HS-27A (cell line): Measurements from ENCODE around the gene LTK.

Experiments used
- DNase-seq: peaks from one replicate; pipeline ENCODE4 v3.0.0-alpha.2; 2012; ENCODE audit warnings: low read depth, missing footprints

LTK gene

DNA sequence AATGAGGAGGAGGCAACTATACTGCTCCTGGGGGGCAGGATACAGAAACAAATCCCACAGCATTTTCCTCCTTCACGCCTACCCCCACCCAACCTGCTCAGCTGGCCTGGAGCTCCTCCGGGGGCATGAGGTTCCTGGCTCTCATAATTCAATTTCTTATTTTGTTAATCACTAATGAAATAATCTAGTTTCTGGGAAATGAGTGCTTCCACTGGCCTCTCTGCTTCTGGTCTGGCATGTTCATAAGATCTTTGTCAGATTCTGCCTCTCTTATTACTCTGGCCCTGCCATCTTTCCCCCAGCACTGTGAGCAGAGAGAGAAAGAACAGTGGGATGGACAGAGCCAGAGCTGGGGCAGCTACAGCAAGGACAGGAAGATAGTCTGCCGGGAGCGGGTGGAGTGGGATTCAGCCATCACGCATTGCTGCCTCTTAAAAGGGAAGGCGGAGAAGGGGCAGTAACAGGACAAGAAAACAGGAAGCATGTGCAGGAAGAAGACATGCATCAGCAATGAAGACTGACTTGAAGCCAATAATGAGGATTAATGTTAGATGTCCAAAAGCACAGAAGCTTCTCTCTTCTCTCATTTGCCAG lies 16.8 kb upstream of the LTK start:
- no peak for DNase-seq

DNA sequence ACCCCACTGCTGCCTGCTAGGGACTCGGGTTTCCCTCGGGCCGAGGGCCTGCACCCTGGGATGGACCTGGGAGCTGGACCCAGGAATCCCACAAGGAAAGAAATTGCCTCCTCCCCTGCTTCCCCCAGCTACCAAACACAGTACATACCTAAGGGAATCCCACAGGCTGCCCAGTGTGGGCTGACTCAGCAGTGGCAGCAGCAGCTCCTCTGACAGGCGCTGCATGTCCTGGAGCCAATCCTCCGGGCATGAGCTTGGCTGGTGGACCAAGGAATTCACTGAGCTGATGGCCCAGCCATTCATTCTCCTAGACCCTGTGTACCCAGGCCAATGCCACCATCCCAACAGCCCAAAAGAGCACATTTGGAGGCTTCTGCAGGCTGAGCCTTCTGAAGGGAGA lies 9.5 kb upstream of the LTK start:
- no peak for DNase-seq

DNA sequence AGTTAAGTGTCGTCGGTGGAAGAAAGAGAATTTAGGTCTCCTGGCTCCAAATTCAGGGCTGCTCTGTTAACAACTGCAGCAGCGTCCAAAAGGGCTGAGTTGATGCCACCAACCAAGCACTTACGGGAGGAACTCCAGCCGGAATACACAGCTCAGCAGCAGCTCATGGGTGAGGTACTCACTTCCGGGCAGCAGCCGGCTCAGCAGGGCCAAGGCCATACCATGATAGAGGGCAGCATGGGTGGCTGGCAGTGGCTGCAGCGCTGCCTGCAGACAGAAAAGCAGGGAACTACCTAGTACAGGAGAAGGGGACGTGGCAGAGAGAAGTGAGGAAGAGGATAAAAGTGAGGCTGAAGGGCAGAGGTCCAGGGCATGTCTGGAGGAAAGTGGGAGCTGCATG lies 8.0 kb upstream of the LTK start:
- no peak for DNase-seq

- no peak for DNase-seq
These were observed 7.0 kb upstream of the LTK start for GRCh38 chr15:41520636-41521035.

GRCh38 chr15:41517895-41518449 lies 4.3 kb upstream of the LTK start:
- DNase-seq, result no peak

- DNase-seq, result no peak
These were observed 604 bp downstream of the LTK start for GRCh38 chr15:41512940-41513505.

- DNase-seq, result no peak
These were observed 1.1 kb downstream of the LTK start for GRCh38 chr15:41512512-41512939.

GRCh38 chr15:41511899-41512369 lies 1.7 kb downstream of the LTK start:
- no peak for DNase-seq

DNA sequence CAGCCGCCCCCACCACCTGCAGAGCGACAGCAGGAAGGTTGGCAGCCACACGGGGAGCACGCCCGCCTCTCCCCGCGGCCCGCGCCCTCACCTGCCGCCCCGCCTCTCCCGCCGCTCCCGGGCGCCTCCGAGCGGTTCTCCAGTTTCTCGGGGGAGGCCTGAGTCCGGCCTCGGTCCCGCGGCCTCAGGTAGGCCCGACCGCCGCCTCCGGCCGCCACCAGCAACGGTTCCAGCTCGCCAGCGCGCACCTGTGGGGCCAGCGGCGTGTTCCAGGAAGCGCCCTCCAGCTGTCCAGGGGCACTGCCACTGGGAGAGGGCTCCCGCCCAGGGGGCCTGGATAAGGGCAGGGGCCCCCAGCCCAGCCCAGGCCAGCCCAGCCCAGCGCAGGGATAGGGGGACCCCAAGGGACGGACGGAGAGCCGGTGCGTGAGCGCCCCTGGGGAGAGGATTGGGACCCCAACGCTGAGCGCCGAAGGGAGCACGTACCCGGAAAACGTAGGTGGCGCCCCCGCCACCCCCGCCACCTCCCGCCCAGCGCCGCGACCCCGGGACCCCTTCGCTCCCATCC lies 2.2 kb downstream of the LTK start:
- DNase-seq, result no peak

GRCh38 chr15:41510728-41511127 lies 2.9 kb downstream of the LTK start:
- DNase-seq, result no peak

- DNase-seq, result no peak
These were observed 5.8 kb downstream of the LTK start for GRCh38 chr15:41507820-41508290.

GRCh38 chr15:41506796-41507341 lies 6.8 kb downstream of the LTK start:
- DNase-seq, result no peak

DNA sequence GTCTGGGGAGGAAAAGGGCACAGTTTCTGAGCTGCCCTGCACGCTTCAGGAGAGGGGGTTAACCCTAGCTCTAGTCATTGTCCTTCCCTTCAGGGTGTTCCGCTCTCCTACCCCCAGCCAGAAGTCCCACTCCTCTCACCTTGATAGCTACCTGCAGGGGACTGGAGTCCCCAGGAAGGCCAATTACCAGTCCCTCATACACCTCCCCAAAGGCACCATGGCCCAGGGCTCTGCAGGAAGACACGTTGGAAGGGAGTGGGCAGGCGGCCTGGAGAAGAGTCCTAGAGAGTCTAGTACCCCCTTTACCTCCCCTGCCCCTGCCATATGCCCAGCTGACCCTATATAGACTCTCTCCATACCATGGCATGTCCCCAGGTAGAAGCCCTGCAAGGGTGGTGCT lies 7.9 kb downstream of the LTK start:
- DNase-seq, result no peak

DNA sequence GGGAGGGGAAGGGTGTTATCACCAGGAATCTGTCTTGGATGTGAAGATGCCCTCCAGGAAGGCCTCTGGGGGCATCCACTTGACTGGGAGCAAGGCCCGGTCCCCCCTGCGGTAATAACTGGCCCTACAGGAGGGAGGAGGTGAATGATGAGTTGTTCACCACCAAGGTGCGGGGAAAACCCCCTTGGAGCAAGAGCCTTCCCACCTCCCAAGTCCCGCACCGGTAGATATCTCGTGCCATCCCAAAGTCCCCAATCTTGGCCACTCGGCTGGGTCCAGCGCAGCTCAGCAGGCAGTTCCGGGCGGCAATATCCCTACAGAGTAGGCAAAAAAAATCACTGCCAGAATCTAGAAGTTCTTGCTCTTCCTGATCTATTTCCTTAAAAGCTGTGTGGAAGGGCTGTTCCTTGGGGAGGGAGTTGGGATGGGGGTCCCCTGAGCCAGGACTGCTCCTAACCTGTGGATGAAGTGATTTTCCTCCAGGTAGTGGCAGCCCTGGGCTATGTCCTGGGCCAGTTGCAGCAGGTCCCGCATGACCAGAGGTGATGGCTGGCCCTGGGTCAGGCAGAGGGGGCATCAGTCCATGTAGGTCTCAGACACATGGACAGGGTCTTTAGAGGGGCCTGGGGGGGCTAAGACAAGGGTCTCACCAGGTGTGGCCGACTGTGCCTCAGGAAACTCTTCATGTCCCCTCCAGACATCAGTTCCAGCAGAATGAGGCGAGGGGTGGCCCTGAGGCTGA lies 8.7 kb downstream of the LTK start:
- no peak for DNase-seq

GRCh38 chr15:41503669-41504010 lies 10.0 kb downstream of the LTK start:
- no peak for DNase-seq

DNA sequence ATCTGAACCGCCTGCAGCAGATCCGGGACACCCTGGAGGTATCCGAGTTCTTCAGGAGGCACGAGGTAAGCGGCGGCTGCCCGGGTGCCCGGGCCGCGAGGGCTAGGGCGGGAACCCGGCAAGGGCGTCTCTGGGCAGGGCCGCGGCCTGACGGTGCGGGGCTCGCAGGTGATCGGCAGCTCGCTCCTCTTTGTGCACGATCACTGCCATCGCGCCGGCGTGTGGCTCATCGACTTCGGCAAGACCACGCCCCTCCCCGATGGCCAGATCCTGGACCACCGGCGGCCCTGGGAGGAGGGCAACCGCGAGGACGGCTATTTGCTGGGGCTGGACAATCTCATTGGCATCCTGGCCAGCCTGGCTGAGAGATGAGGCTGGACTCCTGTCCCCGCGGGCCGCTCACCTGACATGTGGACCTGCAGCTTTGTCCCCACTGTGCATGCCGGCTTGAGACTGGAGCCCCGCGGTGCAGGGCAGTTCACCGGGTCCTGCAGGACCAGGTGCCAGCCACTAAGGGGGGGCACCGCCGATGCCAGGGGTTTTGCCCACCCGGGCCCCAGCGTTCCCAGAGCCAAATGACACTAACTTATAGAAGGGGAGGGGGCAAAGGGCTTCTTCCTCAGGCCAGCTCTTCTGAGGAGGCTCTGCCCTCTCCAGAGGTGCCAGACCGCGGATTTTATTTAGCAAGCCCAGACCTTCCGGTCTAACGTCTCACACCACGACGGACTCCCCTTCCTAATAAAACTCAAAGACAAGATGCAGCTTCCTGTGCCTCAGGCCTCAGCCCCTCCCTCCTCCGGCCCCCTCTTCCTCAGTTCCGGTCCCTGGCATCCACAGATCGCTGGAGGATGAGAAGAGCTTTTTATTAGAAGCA lies 10.6 kb downstream of the LTK start:
- no peak for DNase-seq

DNA sequence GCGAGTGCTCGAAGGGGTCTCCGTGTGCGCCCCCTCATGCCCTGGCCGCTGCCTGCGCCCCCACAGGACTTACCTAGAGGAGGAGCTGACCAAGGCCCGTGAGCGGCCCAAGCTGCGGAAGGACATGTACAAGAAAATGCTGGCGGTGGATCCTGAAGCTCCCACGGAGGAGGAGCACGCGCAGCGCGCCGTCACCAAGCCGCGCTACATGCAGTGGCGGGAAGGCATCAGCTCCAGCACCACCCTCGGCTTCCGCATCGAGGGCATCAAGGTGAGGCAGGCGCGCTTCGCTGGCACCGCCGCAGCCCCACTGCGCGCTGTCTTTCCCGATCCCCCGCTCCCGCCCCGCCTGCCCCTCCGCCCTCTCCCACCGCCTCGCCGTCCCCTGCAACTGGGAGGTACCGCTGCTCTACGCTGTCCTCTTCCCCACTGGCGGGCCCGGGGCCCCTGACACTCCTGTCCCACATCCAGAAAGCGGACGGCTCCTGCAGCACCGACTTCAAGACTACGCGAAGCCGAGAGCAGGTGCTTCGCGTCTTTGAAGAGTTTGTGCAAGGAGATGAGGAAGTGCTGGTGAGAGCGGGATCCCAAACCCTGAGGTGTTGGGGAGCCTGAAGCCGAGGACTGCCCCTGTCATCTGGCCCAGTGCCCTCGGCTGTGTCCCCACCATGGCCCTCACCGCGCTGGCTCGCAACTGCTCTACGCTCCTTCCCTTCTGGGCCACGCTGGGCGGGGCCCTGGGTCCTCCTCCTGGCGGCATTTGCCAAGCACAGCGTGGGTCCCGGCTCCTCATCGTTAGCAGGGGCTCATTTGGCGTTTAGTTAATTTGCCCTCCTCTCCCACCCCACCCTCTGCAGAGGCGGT lies 11.5 kb downstream of the LTK start:
- no peak for DNase-seq

- DNase-seq, result no peak
These were observed 12.3 kb downstream of the LTK start for GRCh38 chr15:41501191-41501917.

- DNase-seq, result no peak
These were observed 14.3 kb downstream of the LTK start for GRCh38 chr15:41499109-41499851.
